HFFc6 (cell line): Measurements from ENCODE around the gene RAB25. TPM values are rescaled to one million over a fixed set of nuclear protein-coding genes. Genes with fewer than 3 reads are reported as not detected.

Experiments
- DNase-seq: peaks from one replicate; pipeline ENCODE4 v3.0.0-alpha.2; 2018
- H3K27ac Mint-ChIP-seq: 2 replicates; pipeline ENCODE4 v1.8.0; 2020; ENCODE audit warnings: mild to moderate bottlenecking, mixed read lengths
- H3K27me3 Mint-ChIP-seq: 2 replicates; pipeline ENCODE4 v1.8.0; 2021; ENCODE audit warnings: mild to moderate bottlenecking, moderate library complexity, mixed read lengths; ENCODE audit not compliant: insufficient read depth
- H3K36me3 Mint-ChIP-seq: 2 replicates; pipeline ENCODE4 v1.8.0; 2021; ENCODE audit warnings: low read depth, mixed read lengths
- H3K4me1 Mint-ChIP-seq: 2 replicates; pipeline ENCODE4 v1.8.0; 2020; ENCODE audit warnings: low read depth, mixed read lengths
- H3K4me3 Mint-ChIP-seq: 2 replicates; pipeline ENCODE4 v1.8.0; 2020; ENCODE audit warnings: mild to moderate bottlenecking, moderate library complexity, mixed read lengths
- H3K9me3 Mint-ChIP-seq: 2 replicates; pipeline ENCODE4 v1.8.0; 2020; ENCODE audit warnings: mild to moderate bottlenecking, mixed read lengths
- total RNA-seq, 6 experiments: library from RNA; stranded (reverse); fragmentation: NEBNext Ultra II Directional; extraction: Animal tissue kit (Norgen Biotek cat#: 25700); gene quantifications; 2 replicates in 1 of 6; 3 replicates in 5 of 6; pipeline ENCODE4 v1.2.3, GENCODE V29; 2021
- TF ChIP-seq, protein P1 (sequence below): fragments of 200-600 bp; sonication (generic); IDR thresholded peaks from 2 replicates; pipeline ENCODE4 v1.5.0; 2021; ENCODE audit warnings: antibody characterized with exemption, mild to moderate bottlenecking

RAB25 gene
- total RNA-seq, 6 experiments from 2014 or later, result not detected

DNA sequence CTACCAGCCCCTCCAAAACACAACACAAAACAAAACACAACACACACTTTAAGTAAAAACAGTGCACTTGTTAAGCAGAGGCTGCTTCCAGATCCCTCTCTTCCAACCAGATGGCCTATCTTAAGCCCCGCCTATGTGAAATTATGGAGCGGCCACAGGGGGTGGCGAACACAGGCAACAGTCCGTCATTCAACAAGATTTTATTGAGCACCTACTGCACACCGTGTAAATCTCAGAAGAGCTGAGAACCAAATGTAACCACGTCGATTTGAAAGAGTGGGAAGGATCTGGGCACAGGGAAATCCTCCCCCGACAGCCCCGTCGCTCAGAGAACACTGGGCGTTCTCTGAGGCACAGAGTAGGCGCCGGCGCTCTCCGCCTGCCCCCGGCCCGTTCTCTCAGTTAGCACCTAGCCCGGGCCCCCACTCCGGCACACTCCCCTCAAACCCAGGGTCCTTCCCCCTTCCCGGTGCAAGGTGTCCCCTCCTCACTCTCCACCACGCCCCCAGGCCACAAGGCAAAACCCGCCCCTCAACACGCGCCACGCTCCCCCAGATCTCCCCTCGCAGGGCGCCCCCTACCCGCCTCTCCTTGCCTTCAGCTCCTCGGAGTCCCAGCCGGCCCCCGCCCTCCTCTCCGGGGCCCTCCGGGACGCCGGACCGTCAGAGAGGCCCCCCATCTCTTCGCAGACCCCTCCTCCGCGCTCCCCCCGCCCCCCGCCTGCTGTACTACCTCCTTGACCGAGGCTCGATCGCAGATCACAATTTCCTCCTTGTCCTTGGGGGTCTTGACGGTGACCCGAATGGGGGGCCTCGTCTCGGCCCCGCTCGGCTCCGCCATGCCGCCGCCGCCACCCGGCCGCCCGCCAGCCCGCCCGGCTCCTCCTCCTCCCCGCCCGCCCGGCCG, 7.8 kb upstream of the RAB25 start:
- TF ChIP-seq, protein P1, sequence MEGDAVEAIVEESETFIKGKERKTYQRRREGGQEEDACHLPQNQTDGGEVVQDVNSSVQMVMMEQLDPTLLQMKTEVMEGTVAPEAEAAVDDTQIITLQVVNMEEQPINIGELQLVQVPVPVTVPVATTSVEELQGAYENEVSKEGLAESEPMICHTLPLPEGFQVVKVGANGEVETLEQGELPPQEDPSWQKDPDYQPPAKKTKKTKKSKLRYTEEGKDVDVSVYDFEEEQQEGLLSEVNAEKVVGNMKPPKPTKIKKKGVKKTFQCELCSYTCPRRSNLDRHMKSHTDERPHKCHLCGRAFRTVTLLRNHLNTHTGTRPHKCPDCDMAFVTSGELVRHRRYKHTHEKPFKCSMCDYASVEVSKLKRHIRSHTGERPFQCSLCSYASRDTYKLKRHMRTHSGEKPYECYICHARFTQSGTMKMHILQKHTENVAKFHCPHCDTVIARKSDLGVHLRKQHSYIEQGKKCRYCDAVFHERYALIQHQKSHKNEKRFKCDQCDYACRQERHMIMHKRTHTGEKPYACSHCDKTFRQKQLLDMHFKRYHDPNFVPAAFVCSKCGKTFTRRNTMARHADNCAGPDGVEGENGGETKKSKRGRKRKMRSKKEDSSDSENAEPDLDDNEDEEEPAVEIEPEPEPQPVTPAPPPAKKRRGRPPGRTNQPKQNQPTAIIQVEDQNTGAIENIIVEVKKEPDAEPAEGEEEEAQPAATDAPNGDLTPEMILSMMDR, result peak; percentile 56
- Mint-ChIP-seq H3K4me3 (peak overlapping the region; percentile 93), H3K36me3 (peaks cover 13% of the 10 kb centered on the region), H3K27me3 (no peaks in the 10 kb centered on the region; the same call in 1 of the 2 replicates), H3K9me3 (no peaks in the 10 kb centered on the region), H3K4me1 (peaks cover 36% of the 10 kb centered on the region), H3K27ac (peak overlapping the region; percentile 76)
- DNase-seq, result peak; percentile 65

DNA sequence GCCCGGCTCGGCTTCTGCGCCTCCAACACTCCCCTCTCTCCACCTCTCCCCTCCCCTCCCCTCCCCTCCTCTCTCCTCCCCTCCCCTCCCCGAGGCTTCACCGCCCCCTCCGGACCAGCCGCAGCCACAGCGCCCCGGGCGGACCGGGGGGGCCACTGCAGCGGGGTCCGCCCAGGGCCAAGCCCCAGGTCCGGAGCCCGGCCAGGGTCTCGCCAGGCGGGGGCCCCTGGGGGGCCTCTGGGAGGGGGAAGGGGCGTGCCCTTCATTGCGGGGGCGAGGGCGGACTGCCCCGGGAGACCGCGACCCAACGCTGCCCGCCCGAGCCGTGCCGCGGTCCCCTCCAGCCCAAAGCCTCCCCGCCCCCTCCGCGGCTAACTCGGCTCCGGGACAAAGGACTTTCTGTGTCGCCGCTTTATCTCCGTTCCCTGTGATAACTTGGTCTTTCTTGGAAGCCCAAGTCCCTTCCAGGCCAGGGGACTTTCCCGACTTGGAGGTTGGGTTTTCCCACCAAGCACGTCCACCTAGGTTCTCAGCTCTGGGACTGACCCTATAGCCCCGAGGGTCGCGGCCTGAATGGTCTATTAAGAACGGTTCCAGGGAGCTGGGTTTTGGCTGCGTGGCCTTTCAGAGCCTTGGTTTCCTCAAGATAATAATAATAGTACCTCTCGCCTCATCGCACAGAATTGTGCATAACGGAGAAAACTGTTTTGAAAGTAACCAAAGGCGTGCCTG, 7.0 kb upstream of the RAB25 start, which contains the start of gene UBQLN4:
UBQLN4 (minus strand) TSS at position 31 of the 732 bp plus-strand sequence. CDS start 97 bp downstream, outside the sequence.
- peaks cover 36% of the 10 kb centered on the region for H3K4me1 Mint-ChIP-seq
- peak within 1 kb of the TSS; percentile 92 for H3K27ac Mint-ChIP-seq
- peak; percentile 68 for DNase-seq
- TF ChIP-seq, protein P1, result peak; percentile 64
- no peaks in the 10 kb centered on the region for H3K9me3 Mint-ChIP-seq
- peaks cover 13% of the 10 kb centered on the region for H3K36me3 Mint-ChIP-seq
- no peaks in the 10 kb centered on the region; the same call in 1 of the 2 replicates for H3K27me3 Mint-ChIP-seq
- H3K4me3 Mint-ChIP-seq, result peak within 1 kb of the TSS; percentile 94

DNA sequence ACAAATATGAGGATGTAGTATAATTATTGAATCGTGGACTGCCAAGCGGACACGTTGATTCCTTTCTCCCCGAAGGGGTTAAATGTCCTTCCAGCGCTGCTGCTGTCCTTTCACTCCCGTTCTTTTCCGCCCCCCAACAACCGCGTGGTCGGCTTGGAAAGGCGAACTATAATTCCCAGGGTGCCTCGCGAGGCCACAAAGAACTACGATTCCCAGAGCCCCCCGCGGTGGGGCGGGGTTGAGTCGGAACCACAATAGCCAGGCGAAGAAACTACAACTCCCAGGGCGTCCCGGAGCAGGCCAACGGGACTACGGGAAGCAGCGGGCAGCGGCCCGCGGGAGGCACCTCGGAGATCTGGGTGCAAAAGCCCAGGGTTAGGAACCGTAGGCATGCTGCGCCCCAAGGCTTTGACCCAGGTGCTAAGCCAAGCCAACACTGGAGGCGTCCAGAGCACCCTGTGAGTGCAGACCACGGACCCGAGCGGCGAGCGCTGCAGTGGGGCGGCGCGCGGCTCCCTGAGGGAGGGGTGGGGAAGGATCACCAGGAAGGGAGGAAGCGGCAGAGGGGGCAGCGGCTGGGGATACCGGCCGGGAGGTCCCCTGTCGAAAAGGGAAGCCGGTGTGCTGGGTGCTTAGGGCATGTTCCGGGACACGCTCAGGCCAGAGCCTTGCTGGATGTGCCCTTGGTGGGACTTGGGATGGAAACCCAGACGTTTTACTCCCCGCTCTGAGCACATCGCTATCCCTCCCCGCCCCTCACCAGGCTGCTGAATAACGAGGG, 6.3 kb upstream of the RAB25 start, which contains the start of gene LAMTOR2:
LAMTOR2 (plus strand) TSS at position 283 of the 781 bp plus-strand sequence; CDS start at position 391, 108 bp downstream.
- DNase-seq, result peak; percentile 95
- H3K4me1 Mint-ChIP-seq, result peaks cover 34% of the 10 kb centered on the region
- peak within 1 kb of the TSS; percentile 94 for H3K4me3 Mint-ChIP-seq
- no peaks in the 10 kb centered on the region; the same call in 1 of the 2 replicates for H3K27me3 Mint-ChIP-seq
- H3K27ac Mint-ChIP-seq, result peak within 1 kb of the TSS; percentile 92
- H3K36me3 Mint-ChIP-seq, result peaks cover 9% of the 10 kb centered on the region
- TF ChIP-seq, protein P1, result 0 out of 2 replicates have a peak, but pooled peaks have one; percentile 22
- no peaks in the 10 kb centered on the region for H3K9me3 Mint-ChIP-seq

DNA sequence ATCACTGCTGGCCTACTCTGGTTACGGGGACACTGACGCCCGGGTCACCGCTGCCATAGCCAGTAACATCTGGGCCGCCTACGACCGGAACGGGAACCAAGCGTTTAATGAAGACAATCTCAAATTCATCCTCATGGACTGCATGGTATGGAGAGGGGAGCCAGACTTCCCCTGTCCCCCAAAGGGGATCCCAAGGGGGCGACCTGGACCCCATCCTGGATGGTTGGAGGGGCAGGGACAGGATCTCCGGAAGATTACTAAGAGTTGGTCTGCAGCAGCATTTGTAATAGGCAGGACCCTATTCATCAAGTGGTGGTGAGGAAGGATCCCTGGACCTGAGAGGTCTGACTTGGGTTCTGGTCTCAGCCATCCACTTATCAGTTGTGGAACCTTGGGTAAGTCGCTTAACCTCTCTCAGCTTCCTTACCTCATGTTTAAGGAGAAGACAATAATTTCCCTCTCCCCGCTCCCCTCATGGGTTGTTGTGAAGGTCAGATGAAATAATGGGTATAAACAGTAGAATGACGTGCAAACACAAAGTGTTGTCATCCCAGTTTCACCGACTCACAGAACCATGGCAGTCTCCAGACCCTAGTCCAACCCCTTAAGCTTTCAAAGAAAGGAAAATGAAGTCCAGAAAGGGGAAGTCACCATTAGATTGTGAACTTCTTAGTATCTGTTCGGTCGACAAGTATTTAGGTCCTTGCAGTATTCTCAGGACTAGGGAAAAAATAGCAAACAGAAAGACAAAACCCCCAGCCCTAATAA, 5.5 kb upstream of the RAB25 start:
- peak overlapping the region; percentile 92; the same call in 1 of the 2 replicates for H3K27ac Mint-ChIP-seq
- peaks cover 6% of the 10 kb centered on the region for H3K36me3 Mint-ChIP-seq
- peak overlapping the region; percentile 94 for H3K4me3 Mint-ChIP-seq
- H3K4me1 Mint-ChIP-seq, result peaks cover 27% of the 10 kb centered on the region
- no peaks in the 10 kb centered on the region; the same call in 1 of the 2 replicates for H3K27me3 Mint-ChIP-seq
- DNase-seq, result no peak
- H3K9me3 Mint-ChIP-seq, result no peaks in the 10 kb centered on the region
- TF ChIP-seq, protein P1, result no peak
